Myocyte (in vitro differentiated cells): Measurements from ENCODE around the gene HDGFL3. TPM values are rescaled to one million over a fixed set of nuclear protein-coding genes. Genes with fewer than 3 reads are reported as not detected.

Source experiments
- DNase-seq: peaks from one replicate; pipeline ENCODE4 v3.0.0-alpha.2; 2012; ENCODE audit warnings: low read depth
- total RNA-seq: library from RNA; depleted of rRNA; stranded (reverse); fragments of >200 nt; gene quantifications from 2 replicates; pipeline ENCODE4 v1.2.3, GENCODE V29; 2014

The HDGFL3 gene
- total RNA-seq, 1 donor from 2014 or later = 43.3 TPM

DNA sequence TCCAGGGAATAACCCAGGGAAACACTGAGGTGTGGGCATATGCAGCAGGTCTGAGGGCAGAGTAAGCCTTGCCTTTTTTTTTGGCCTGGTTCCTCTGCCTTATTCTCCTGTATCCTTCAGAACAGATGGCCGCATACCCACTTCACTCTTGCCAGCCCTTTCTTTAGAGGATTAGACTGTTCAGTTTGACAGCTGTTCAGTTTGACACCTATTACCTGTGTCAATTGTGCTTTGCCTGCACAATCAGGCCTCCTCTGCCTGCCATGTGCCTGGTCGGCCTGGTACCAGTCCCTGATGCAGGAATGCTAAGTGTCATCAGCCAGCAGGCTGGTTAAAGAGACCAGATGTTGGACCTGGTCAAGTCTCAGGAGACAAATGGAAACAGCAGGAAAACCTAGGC lies 77.8 kb downstream of the HDGFL3 start:
- DNase-seq = no peak

GRCh38 chr15:83127547-83128150 lies 80.0 kb downstream of the HDGFL3 start:
- no peak for DNase-seq

DNA sequence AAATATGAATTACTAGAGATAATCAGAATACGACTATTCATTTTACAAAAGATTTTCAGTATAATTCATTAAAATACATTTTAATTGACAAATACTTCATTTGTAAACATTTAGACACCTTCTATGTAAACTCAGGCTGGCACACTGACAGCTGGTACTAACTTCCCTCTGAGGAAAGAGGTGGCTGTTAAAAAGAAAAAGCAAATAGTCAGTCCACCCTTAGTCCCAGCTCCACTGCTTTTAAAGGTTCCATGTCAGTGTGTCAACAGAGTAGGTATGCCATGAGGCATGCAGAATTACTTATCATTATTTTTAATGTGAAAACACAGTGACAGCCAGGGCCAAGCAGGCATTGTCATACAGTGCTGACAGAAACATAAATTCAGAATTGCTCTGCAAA lies 84.1 kb downstream of the HDGFL3 start:
- no peak for DNase-seq

DNA sequence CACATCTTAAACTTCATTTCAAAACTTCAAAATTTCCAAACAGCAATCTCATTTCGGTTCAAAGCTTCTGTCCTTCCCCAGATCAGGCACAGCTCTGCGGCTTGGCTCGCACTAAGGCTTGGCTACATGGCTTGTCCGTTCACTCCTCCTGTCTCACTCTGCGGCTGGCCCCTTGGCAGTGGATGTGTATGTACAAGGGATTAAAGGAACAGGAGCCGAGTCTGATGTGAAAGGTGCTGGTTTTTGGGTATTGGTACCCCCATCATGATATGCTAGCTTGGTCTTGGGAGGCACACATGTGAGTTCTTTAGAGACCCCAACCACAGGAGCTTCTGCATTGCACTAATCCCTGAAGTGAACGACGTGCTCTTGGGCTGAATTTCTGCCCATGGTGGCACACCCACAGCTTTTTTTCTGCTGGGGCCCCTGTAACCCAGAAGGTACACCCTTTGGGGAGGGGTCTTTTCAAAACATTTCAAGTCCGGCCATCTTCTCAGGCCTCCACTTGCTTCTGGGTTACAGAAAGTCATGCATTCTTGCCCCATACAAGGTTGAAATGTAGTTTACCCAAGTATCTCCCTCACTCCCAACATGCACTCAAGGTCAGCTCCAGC lies 87.5 kb downstream of the HDGFL3 start:
- no peak for DNase-seq

DNA sequence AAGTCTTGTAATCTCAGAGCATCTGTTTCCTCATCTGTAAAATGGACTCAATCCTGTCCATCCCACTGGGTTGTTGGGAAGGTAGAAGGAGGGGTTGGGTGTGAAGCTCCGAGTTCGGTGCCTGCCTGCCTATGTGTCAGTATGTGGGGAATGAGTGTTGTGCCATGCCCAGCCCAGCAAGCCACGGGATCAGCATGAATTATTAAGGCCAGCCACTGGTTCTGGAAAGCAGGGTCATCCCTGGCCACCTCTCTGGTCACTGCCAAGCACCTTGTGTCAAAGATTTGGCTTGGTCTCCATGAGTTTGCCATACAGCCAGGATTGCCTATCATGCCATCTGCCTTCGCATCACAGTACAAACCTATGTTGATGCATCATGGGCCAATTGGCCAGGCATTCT lies 88.7 kb downstream of the HDGFL3 start:
- DNase-seq = no peak

DNA sequence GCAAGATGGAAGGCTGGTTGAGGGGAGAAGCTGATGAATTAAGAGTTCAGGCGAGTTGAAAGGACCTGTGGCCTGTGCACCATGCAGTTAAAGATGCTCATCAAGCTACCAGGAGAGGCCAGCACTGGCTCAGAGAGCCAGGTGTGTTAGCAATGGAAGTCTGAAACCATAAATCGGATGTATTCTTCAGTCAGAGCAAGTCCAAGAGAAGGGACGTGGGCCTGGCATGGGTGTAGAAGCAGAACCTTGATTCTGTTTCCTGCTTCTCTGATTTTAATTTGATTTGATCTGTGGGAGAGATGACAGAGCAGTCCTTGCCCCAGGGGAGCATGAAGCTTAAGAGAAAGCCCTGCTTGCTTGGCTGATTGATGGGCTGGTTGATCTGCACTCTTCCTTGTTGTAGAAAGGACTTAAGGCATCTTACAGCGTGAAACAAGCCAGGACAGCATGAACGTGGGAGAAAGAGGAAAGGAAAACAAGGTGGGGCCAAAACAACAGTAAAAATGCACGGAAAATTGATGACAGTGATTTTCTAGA lies 89.3 kb downstream of the HDGFL3 start:
- DNase-seq = no peak

DNA sequence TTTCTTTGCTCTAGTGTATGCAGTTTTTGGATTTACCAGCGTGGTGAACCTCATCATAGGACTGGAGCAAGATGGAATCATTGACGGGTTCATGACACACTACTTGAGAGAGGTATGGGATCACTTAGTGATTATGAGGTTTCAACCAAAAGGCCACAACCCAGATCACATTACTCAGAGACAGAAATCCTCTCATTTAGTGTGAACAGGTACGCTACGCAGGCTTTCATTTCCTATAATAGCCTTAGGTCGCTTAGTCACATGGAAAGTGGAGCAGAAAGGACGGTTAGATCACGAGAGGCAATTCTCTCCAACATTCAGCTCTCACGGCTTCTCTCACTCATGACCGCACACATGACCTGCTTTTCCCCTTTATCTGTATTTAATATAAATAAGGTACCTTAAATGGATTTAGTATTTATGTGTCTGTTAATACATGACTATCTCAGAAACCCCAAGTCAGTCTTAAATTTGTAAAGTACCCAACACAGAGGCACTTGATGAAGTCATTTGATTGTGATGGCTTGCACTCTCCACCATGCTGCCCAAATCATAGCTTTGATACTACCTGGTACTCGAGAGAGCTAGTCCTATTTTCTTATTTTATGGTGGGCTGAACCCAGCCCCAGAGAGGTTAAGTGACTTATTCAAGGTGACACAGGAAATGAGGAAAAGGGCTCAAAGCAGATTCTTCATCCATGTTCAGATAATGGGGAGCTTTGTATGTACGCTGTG lies 91.6 kb downstream of the HDGFL3 start:
- no peak for DNase-seq

- DNase-seq = peak; percentile 46
Measured at GRCh38 chr15:83115410-83115809, 92.2 kb downstream of the HDGFL3 start.

GRCh38 chr15:83114856-83115255 lies 92.8 kb downstream of the HDGFL3 start:
- peak; percentile 55 for DNase-seq

GRCh38 chr15:83113881-83114674 lies 93.5 kb downstream of the HDGFL3 start:
- no peak for DNase-seq

DNA sequence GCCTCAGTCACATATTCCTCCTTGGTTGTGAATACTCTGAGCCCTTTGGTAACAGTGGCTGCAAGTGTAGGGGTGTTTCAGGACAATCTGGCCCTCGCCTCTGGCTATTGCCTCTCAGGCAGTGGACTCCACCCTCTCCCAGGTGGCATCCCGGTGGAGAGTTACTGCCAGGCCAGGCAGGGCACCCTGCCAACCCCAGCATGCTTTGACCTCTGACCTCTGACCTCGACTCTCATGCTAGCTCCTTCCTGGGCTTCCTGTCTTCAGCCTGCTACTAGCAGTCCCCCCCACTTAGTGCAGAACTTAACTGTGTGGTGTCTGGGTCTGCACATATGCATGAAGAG lies 94.7 kb downstream of the HDGFL3 start:
- DNase-seq = no peak

DNA sequence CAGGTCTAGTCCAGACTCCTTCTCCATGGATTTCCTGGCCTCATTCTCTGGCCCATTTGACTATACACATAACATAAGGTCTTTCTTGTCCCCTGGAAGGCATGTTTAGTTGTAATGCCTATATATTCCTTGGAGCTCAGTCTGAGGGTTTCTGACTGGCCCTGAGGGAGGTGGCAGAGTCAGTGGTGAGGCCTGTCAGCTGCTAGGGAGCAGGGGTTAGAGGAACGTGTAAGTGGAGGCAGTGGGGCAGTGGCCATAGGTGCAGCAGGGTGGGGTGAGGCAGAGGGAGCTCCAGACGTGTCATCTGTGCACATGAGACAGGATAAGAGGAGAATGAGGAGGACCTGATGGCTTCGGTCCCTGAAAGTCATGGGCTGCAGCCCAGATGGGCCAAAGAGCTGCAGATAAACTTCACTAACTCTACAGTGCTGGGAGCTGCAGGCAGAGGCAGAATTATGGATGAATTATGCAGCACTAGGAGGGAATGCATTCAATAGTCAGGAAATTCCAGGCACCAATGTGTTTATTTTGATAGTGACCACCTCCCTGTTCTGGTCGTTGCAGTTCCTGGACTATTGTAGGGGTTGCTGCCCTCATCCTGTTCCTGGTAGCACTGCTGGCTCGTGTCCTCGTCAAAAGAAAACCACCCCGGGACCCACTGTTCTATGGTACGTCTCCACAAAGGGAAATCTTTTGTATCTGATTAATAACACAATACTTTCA lies 95.2 kb downstream of the HDGFL3 start:
- no peak for DNase-seq

DNA sequence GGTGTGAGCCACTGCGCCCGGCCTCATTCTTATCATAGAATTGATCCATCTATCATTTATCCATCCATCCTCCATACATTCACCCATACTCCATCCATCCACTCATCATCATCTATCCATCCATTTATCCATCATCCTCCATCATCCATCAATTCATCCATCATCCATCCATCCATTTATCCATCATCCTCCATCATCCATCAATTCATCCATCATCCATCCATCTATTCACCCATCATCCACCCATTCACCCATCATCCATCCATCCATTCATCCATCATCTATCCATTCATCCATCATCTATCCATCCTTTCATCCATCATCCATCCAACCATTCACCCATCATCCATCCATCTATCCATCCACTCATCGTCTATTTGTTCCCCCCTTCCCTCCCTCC lies 96.5 kb downstream of the HDGFL3 start:
- no peak for DNase-seq

DNA sequence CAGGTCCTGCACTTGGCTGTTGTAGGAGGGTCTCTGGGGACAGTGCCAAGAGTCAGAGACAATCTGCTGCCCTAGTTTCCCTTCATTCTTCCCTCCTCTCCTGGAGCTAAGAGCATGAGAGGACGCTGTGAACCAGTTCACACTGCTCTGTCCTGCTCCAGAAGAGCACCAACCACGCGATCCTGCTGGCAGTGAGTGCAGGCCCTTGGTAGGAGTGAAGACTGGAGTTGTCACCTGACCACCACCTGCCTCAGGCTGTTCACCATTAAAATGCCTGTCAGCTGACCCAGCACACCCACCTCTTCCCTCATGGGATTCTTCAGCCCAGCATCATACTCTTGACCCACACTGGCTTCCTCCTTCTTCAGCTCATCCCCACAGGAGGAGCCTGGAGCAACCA lies 97.2 kb downstream of the HDGFL3 start:
- DNase-seq = no peak

- DNase-seq = no peak
Measured at GRCh38 chr15:83109532-83109931, 98.1 kb downstream of the HDGFL3 start.

- no peak for DNase-seq
Measured at GRCh38 chr15:83108266-83109219, 99.1 kb downstream of the HDGFL3 start.

DNA sequence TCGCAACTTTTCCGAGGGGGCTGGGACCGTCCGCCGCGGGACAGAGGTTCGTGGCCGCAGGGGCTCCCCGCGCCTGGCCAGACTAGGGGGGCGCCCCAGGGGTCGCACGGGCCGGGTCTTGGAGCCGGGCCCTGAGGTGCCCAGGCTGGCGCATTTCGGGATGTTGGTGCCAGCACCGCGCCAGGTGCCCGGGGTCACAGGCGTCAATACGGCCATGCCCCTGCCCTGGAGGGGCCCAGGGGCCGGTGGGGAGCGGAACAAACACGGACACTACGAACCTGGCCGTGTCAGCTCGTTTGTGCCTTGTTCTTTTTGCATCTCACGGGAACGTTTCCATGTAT lies 99.8 kb downstream of the HDGFL3 start:
- no peak for DNase-seq

DNA sequence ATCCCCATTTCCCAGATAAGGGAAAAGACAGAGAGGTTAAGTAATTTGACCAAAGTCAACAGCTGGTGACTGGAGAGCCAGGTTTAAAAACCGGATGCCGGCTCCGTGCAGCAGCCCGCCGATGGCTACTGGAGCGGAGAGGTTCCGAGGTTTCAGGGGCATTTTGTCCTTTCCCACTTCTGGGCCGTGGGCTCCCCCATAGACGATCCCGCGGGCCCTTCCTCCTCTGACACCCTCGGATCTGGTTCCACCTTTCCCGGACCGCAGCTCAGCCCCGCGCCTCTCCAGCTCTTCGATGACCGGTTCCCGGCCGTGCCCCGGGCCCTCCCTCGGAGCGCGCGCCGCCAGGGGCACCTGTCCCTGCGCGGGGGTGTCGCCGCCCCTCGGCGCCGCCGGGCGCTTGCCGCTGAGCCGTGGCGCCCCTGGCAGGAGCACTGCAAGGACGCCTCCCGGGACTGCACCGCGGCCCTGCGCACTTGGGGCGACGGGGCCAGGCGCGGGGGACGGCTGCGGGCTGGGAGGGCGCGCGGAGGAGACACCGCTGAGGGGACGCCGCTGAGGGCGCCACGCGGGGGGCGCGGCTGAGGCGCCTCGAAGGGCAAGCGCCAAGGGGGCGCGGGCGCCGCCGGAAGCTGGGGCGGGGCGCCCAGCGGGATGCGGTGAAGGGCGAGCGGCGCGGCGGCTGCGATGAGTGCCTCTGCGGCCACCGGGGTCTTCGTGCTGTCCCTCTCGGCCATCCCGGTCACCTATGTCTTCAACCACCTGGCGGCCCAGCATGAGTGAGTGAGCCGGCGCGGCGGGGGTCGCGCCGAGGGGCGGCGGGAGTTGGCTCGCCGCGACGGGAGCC lies 100.4 kb downstream of the HDGFL3 start, which contains the start of gene TM6SF1:
Gene TM6SF1 (plus strand): TSS at position 652 of the 847 bp plus-strand sequence. CDS start 36 bp downstream, at position 688.
- DNase-seq = peak; percentile 26

GRCh38 chr15:83105440-83105839 lies 102.2 kb downstream of the HDGFL3 start:
- DNase-seq = no peak
